HEK293T (cell line): ENCODE measurements around the gene MAP3K9.

ENCODE experiments used
- CTCF ChIA-PET: fragments of 350-600 bp; formaldehyde crosslinking; extraction: SDS; loops from one replicate; lab custom pipeline; 2021; ENCODE audit warnings: antibody characterized with exemption, inconsistent platforms; lab: Yijun Ruan, JAX
- POLR2A ChIA-PET: fragments of 350-600 bp; formaldehyde crosslinking; extraction: SDS; loops from one replicate; lab custom pipeline; 2020; ENCODE audit warnings: antibody characterized with exemption, inconsistent platforms; lab: Yijun Ruan, JAX
- DNase-seq: peaks from one replicate; pipeline ENCODE4 v3.0.0; 2012; ENCODE audit warnings: mixed read lengths; ENCODE audit errors: extremely low spot score
- ARNT ChIP-seq: fragments of 450-650 bp; IDR thresholded peaks from 2 replicates; pipeline ENCODE4 v1.6.1; 2017; ENCODE audit warnings: mild to moderate bottlenecking
- BHLHE40 ChIP-seq: fragments of 450-650 bp; IDR thresholded peaks from 2 replicates; pipeline ENCODE4 v1.6.1; 2016; ENCODE audit warnings: mild to moderate bottlenecking, moderate library complexity, borderline replicate concordance
- CTBP1 ChIP-seq: fragments of 450-650 bp; IDR thresholded peaks from 2 replicates; pipeline ENCODE4 v1.6.1; 2016; ENCODE audit warnings: borderline replicate concordance
- ELF4 ChIP-seq: fragments of 450-650 bp; IDR thresholded peaks from 2 replicates; pipeline ENCODE4 v1.6.1; 2017; ENCODE audit warnings: antibody characterized with exemption
- FOXA1 ChIP-seq: fragments of 450-650 bp; IDR thresholded peaks from 2 replicates; pipeline ENCODE4 v1.6.1; 2016; ENCODE audit warnings: mild to moderate bottlenecking
- FOXK2 ChIP-seq: fragments of 450-650 bp; IDR thresholded peaks from 2 replicates; pipeline ENCODE4 v1.6.1; 2016; ENCODE audit warnings: mild to moderate bottlenecking
- FOXM1 ChIP-seq: fragments of 450-650 bp; IDR thresholded peaks from 2 replicates; pipeline ENCODE4 v1.6.1; 2017; ENCODE audit warnings: mild to moderate bottlenecking, borderline replicate concordance
- HDGF ChIP-seq: fragments of 450-650 bp; IDR thresholded peaks from 2 replicates; pipeline ENCODE4 v1.6.1; 2017; ENCODE audit warnings: antibody characterized with exemption, borderline replicate concordance
- L3MBTL2 ChIP-seq: fragments of 450-650 bp; conservative IDR thresholded peaks from 2 replicates; pipeline ENCODE4 v1.6.1; 2016; ENCODE audit warnings: mild to moderate bottlenecking
- LEF1 ChIP-seq: fragments of 450-650 bp; IDR thresholded peaks from 2 replicates; pipeline ENCODE4 v1.6.1; 2017; ENCODE audit warnings: mild to moderate bottlenecking, borderline replicate concordance
- NFRKB ChIP-seq: fragments of 450-650 bp; IDR thresholded peaks from 2 replicates; pipeline ENCODE4 v1.6.1; 2016; ENCODE audit warnings: mild to moderate bottlenecking, moderate library complexity
- SP1 ChIP-seq: fragments of 450-650 bp; IDR thresholded peaks from 2 replicates; pipeline ENCODE4 v1.6.1; 2017
- SUZ12 ChIP-seq: fragments of 450-650 bp; IDR thresholded peaks from 2 replicates; pipeline ENCODE4 v1.6.1; 2016; ENCODE audit warnings: mild to moderate bottlenecking
- TARDBP ChIP-seq: fragments of 450-650 bp; IDR thresholded peaks from 2 replicates; pipeline ENCODE4 v1.6.1; 2016
- ZNF384 ChIP-seq: fragments of 450-650 bp; IDR thresholded peaks from 2 replicates; pipeline ENCODE4 v1.6.1; 2016
- TF ChIP-seq, protein P1 (sequence below): fragments of 450-650 bp; IDR thresholded peaks from 2 replicates; pipeline ENCODE4 v1.6.1; 2016

Gene MAP3K9

DNA sequence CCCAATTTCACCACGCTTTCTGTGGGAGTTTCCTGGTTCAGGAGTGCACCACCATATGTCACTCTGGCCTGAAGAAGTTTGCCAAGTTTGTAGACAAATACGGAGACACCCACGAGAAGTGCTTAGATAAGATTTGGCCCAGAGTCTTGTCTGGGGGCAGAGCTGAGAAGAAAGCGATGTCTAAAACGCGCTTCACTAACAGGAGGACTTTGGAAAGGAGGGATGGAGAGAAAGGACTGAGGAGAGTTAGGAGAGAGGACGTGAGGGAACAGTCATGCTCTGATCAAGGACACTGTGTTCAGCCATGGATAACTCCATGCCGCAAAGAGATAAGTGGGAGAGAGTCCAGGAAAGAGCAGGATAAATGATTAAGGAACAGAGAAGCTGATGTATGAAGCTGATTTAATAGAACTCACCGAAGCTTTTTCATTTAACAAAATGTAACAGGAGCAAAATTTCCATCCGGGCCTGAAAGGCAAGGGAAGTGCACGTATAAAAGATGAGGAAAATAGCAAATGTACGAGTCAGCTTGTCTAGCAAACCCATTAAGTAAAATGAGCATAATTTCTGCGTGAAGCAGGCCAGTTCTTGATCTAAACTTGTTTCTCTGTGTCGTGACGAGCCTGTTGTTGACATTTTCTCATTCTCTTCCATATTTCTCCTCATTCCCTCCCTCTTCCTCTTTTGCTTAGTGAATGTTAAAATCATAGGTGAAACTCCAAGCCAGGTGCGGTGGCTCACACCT lies 23.4 kb upstream of the MAP3K9 start:
- CTCF ChIA-PET, result interaction anchor here (0.6 to 1.2 kb wide), 2 partner anchors 10 to 15 kb away, joined by 3 read pairs; no protein-coding TSS in a partner anchor
- no peak for TF ChIP-seq FOXK2
- no peak for TF ChIP-seq SP1
- no peak for TF ChIP-seq HDGF
- TF ChIP-seq LEF1, result no peak
- TF ChIP-seq TARDBP, result no peak
- TF ChIP-seq NFRKB, result no peak
- no peak for TF ChIP-seq FOXM1
- TF ChIP-seq ZNF384, result no peak
- TF ChIP-seq ELF4, result no peak
- TF ChIP-seq ARNT, result no peak
- TF ChIP-seq BHLHE40, result no peak
- no peak for TF ChIP-seq CTBP1
- TF ChIP-seq, protein P1, sequence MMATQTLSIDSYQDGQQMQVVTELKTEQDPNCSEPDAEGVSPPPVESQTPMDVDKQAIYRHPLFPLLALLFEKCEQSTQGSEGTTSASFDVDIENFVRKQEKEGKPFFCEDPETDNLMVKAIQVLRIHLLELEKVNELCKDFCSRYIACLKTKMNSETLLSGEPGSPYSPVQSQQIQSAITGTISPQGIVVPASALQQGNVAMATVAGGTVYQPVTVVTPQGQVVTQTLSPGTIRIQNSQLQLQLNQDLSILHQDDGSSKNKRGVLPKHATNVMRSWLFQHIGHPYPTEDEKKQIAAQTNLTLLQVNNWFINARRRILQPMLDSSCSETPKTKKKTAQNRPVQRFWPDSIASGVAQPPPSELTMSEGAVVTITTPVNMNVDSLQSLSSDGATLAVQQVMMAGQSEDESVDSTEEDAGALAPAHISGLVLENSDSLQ, result no peak
- TF ChIP-seq SUZ12, result no peak
- no peak for TF ChIP-seq L3MBTL2
- no peak for TF ChIP-seq FOXA1
- POLR2A ChIA-PET, result interaction anchor here (0.7 to 1.5 kb wide), 3 partner anchors 8 to 23 kb away, joined by 3 to 4 read pairs (median 3); no protein-coding TSS in a partner anchor
- no peak for DNase-seq

DNA sequence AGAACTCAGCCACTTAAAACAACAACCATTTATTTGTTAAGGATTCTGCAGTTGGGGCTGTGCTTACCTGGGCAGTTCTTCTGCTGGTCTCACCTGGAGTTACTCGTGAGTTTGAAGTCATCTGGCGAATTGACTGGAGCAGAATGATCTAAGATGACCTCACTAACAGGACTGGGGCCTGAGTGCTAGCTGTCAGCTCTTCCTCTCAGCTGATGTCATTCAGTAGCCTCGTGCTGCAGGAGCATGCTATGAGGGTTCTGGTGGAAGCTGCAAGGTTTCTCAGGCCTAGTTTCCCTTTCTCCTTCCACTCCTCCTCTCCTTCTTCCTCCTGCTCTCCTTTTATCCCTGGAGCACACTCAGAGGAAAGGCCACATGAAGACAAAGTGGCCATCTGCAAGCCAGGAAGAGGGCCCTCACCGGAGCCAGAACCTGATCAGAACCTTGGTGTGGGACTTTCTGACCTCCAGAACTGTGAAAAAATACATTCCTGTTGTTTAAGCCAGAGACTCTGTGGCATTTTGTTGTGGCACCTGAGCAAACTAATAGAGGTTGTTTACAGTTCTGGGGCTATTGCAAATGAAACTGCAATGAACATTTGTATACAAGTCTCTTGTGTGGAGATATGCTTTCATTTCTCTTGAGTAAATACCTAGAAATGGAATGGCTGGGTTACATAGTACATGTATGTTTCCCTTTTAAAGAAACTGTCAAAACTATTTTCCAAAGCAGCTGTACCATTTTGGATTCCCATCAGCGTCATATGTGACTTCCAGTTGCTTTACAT lies 21.9 kb upstream of the MAP3K9 start:
- no peak for DNase-seq
- ChIA-PET POLR2A (interaction anchor here (1.5 kb wide), 1 partner anchor 8 kb away, joined by 4 read pairs; no protein-coding TSS in a partner anchor), CTCF (interaction anchor here (2.4 kb wide), 1 partner anchor 13 kb away, joined by 9 read pairs; no protein-coding TSS in a partner anchor)
- TF ChIP-seq FOXM1 (no peak), FOXA1 (no peak), TARDBP (no peak), ARNT (no peak)
- TF ChIP-seq, protein P1, result no peak

DNA sequence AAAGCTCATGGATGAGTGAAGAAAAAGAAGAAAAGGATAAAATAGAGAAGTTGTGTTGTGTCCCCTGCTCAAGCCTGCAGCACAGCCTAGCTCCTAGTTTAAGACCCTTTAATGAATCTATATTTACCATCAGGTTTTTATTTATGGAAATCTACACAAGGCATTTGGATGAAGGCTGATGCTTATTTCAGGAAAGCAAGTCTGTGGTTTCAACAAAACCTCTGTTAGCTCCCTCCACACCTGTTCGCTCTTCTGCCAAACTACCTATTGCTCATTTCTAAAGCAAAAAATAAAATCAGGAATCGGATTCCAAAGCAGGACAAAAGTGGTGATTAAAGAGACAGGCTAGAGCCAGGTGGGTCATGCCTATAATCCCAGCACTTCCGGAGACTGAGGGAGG lies 18.9 kb upstream of the MAP3K9 start:
- DNase-seq, result no peak
- POLR2A ChIA-PET, result no interaction called here
- CTCF ChIA-PET, result no interaction called here
- TF ChIP-seq L3MBTL2 (no peak), ARNT (no peak), FOXM1 (no peak), LEF1 (no peak), ELF4 (no peak), SUZ12 (no peak), NFRKB (no peak), BHLHE40 (no peak)

DNA sequence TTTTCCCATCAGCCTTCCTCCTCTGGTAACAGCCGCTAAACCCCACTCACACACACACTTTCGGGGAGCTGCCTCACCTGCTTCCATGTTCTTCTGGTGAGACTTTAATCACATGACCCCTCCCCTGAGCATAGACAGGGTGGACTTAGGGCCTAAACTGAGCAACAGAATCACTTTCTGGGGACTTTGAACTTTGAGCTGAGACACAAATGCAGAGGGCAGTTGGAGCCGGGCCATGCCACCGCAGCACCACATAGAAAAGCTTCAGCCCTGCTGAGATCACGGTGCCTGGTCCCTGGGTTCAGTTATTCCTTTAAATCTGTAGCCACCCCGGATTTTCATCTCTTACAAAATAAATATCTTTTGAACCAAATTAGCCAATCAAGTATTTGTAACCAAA lies 18.4 kb upstream of the MAP3K9 start:
- TF ChIP-seq ARNT (no peak), ZNF384 (no peak), LEF1 (no peak), SP1 (no peak), TARDBP (no peak)
- no peak for DNase-seq
- CTCF ChIA-PET, result interaction anchor here (1.5 kb wide), 1 partner anchor 10 kb away, joined by 6 read pairs; no protein-coding TSS in a partner anchor
- POLR2A ChIA-PET, result interaction anchor here (1.1 kb wide), 1 partner anchor 18 kb away, joined by 5 read pairs; the partner anchor contains the start of gene MAP3K9

DNA sequence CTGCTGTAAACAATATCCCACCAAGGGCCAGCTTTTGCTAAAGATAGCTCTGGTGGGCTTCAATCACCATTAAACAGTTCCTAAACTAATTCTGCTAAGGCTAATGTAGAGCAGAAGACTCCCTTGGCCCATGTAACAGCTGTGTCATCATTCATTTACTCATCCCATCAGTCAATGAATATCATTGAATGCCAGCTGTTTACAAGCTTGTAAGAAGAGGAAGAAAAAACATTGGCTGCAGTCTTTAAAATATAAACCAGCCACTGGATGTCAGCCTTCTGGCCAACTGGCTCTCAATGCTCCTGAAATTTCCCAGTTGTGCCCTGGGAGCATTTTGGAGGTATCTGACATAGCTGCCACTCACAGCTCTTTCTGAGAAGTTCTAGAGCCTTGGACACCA lies 18.0 kb upstream of the MAP3K9 start:
- DNase-seq, result no peak
- POLR2A ChIA-PET, result interaction anchor here (1.1 kb wide), 1 partner anchor 18 kb away, joined by 5 read pairs; the partner anchor contains the start of gene MAP3K9
- TF ChIP-seq, protein P1, result peak; percentile 32
- TF ChIP-seq SUZ12, result no peak
- CTCF ChIA-PET, result interaction anchor here (1.5 kb wide), 1 partner anchor 9 kb away, joined by 6 read pairs; no protein-coding TSS in a partner anchor

DNA sequence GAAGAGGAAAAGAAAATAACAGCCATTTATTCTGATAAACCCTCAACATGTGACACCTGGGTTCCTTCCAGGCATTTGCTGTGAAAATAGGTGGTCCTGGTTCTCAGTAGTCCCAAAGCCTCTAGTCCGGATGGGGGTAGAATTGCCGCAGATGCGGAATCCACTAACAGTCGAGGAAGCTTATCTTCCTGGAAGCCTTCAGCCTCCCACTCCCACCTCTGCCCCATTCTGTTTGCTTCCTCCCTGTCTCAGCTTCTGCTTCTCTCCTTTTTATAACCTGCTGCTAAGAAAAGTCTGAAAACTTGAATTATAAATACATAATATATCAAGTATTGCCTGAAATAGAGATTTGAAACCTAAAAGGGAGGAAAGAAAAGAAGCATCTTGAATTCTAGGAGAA lies 14.0 kb upstream of the MAP3K9 start:
- POLR2A ChIA-PET, result interaction anchor here (0.7 to 3.0 kb wide), 7 partner anchors 9 to 161 kb away, joined by 3 to 12 read pairs (median 3); partner anchors contain the start of genes MAP3K9 and PCNX1
- no peak for DNase-seq
- CTCF ChIA-PET, result interaction anchor here (0.6 to 0.7 kb wide), 2 partner anchors 150 to 177 kb away, joined by 3 read pairs; no protein-coding TSS in a partner anchor
- TF ChIP-seq CTBP1 (no peak), TARDBP (no peak), SP1 (no peak), FOXM1 (no peak), ZNF384 (no peak), ARNT (no peak), LEF1 (no peak), NFRKB (no peak), ELF4 (no peak), SUZ12 (no peak), FOXK2 (no peak), BHLHE40 (no peak), L3MBTL2 (no peak), FOXA1 (no peak), HDGF (no peak)
- TF ChIP-seq, protein P1, result no peak
